ENCODE data around the gene MYF5. TPM values are rescaled to one million over a fixed set of nuclear protein-coding genes. Genes with fewer than 3 reads are reported as not detected.

The MYF5 gene
- total RNA-seq, 2 donors from 2014 or later: not detected

DNA sequence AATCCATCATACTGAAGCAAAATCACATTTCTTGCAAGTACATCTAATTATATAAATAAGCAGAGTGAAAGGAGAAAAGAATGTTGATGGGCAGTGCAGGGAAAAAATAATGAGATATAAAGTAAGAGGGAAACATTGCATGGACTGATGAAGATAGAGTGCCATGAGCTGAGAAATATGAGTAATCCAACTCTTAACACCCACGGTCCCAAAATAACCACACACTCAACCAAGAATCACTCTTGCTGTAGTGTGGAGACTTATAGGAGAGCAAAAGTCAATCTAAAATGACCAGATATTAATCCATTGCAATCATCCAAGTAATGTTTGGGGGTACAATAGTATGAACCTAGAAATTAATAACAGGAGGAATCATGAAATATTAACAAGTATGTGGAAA, 40.2 kb downstream of the MYF5 start:
- WGBS, 2 donors: 65 to 88% methylated on average over 1 of the region's 1 CpG
- no peaks in the 10 kb centered on the region for H3K9me3 ChIP-seq
- intact Hi-C loops (cut with DNase I): no loop called here

DNA sequence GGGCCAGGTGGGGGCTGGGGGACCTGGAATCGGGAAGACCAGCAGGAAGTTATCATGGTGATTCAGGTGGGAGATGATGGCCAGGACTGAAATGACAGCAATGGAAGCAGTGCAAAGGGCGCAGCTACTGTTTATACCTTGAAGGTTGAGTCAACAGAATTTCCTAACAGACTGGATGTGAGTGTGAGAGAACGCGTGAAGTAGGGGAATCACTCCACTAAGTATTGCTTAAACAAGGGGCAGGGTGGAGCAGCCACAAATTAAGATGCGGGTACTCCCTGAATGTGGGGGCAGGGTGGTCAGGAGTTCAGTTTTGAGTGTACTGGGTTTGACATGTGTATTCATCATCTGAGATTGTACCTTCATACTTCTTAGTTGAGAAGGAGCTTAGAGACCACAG, 45.1 kb downstream of the MYF5 start:
- DNase-seq (no peak), ATAC-seq (no peak)
- Histone ChIP-seq H3K4me3 (no peak overlapping the region), H3K27ac (no peak overlapping the region), H3K36me3 (replicated peaks in 1 of 2; ENCODE audit: insufficient read depth in 1 of 2, low read depth in 2 of 2) (no peaks in the 10 kb centered on the region), H3K9me3 (no peaks in the 10 kb centered on the region), H3K4me1 (peaks cover 3% of the 10 kb centered on the region), H3K27me3 (no peaks in the 10 kb centered on the region)
- no peak for TF ChIP-seq POLR2A (IDR thresholded peaks at IDR 0.05)
- TF ChIP-seq, protein P1, sequence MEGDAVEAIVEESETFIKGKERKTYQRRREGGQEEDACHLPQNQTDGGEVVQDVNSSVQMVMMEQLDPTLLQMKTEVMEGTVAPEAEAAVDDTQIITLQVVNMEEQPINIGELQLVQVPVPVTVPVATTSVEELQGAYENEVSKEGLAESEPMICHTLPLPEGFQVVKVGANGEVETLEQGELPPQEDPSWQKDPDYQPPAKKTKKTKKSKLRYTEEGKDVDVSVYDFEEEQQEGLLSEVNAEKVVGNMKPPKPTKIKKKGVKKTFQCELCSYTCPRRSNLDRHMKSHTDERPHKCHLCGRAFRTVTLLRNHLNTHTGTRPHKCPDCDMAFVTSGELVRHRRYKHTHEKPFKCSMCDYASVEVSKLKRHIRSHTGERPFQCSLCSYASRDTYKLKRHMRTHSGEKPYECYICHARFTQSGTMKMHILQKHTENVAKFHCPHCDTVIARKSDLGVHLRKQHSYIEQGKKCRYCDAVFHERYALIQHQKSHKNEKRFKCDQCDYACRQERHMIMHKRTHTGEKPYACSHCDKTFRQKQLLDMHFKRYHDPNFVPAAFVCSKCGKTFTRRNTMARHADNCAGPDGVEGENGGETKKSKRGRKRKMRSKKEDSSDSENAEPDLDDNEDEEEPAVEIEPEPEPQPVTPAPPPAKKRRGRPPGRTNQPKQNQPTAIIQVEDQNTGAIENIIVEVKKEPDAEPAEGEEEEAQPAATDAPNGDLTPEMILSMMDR (IDR thresholded peaks at IDR 0.05): no peak
- intact Hi-C loops (cut with DNase I): loop anchor here (10.0 kb wide), 1 partner anchor 347 kb away; no protein-coding TSS in a partner anchor
- 47 to 48% methylated on average over 5 of the region's 5 CpGs for WGBS, 2 donors

More for the DNA sequence above, 40.2 kb downstream of the MYF5 start:
- no peak overlapping the region for H3K27ac ChIP-seq
- no peak for TF ChIP-seq POLR2A (IDR thresholded peaks at IDR 0.05)
- TF ChIP-seq, protein P1 (IDR thresholded peaks at IDR 0.05): no peak
- no peaks in the 10 kb centered on the region for H3K36me3 ChIP-seq (replicated peaks in 1 of 2; ENCODE audit: insufficient read depth in 1 of 2, low read depth in 2 of 2)
- no peaks in the 10 kb centered on the region for H3K4me1 ChIP-seq
- no peak overlapping the region for H3K4me3 ChIP-seq
- H3K27me3 ChIP-seq: no peaks in the 10 kb centered on the region
- DNase-seq (no peak), ATAC-seq (no peak)

GRCh38 chr12:80763874-80764273, 47.2 kb downstream of the MYF5 start:
- Histone ChIP-seq H3K4me3 (no peak overlapping the region), H3K27me3 (no peaks in the 10 kb centered on the region), H3K27ac (no peak overlapping the region), H3K36me3 (replicated peaks in 1 of 2; ENCODE audit: insufficient read depth in 1 of 2, low read depth in 2 of 2) (no peaks in the 10 kb centered on the region), H3K4me1 (peaks cover 3% of the 10 kb centered on the region), H3K9me3 (no peaks in the 10 kb centered on the region)
- 2 to 3% methylated on average over 4 of the region's 4 CpGs for WGBS, 2 donors
- TF ChIP-seq, protein P1 (IDR thresholded peaks at IDR 0.05): peak; percentile 17 to 62 (median 51)
- no peak for TF ChIP-seq POLR2A (IDR thresholded peaks at IDR 0.05)
- intact Hi-C loops (cut with DNase I): loop anchor here (10.0 kb wide), 1 partner anchor 349 kb away; no protein-coding TSS in a partner anchor
- DNase-seq (peak in 3 of 4 donors; percentile 20 to 52 (median 42)), ATAC-seq (peak; percentile 55)

DNA sequence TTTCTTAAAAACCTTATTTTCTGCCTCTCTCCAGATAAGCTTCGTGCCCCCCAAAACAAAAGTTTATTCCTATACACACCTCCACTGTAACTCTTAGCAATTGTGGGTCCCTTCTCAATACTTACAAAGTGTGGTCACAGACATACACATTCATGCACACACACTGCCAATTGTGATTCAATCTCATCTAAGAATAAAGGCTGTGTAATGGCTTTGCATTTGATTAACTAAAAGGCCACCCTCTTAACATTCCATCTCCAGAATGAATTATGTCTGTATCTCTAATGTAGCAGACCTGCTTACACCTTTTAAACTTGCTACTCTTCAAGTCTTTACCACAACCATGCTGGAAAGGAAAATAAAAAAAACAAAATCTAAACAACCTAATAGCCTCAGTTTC, 49.5 kb downstream of the MYF5 start:
- Histone ChIP-seq H3K4me1 (peaks cover 3% of the 10 kb centered on the region), H3K27ac (no peak overlapping the region), H3K4me3 (no peak overlapping the region), H3K36me3 (replicated peaks in 1 of 2; ENCODE audit: insufficient read depth in 1 of 2, low read depth in 2 of 2) (no peaks in the 10 kb centered on the region), H3K27me3 (no peaks in the 10 kb centered on the region), H3K9me3 (no peaks in the 10 kb centered on the region)
- no peak for TF ChIP-seq POLR2A (IDR thresholded peaks at IDR 0.05)
- TF ChIP-seq, protein P1 (IDR thresholded peaks at IDR 0.05): no peak
- 70 to 81% methylated on average over 1 of the region's 1 CpG for WGBS, 2 donors
- ATAC-seq: no peak
- intact Hi-C loops (cut with DNase I): loop anchor here (10.0 kb wide), 1 partner anchor 351 kb away; no protein-coding TSS in a partner anchor
- no peak for DNase-seq

- intact Hi-C loops (cut with DNase I): loop anchor here (10.0 kb wide), 1 partner anchor 352 kb away; no protein-coding TSS in a partner anchor
- DNase-seq (no peak), ATAC-seq (no peak)
- WGBS, 2 donors: 41 to 67% methylated on average over 2 of the region's 2 CpGs
- Histone ChIP-seq H3K9me3 (no peaks in the 10 kb centered on the region), H3K36me3 (replicated peaks in 1 of 2; ENCODE audit: insufficient read depth in 1 of 2, low read depth in 2 of 2) (no peaks in the 10 kb centered on the region), H3K27ac (no peak overlapping the region), H3K4me3 (no peak overlapping the region), H3K27me3 (no peaks in the 10 kb centered on the region), H3K4me1 (peaks cover 3% of the 10 kb centered on the region)
- TF ChIP-seq POLR2A (IDR thresholded peaks at IDR 0.05): no peak
- TF ChIP-seq, protein P1 (IDR thresholded peaks at IDR 0.05): no peak
These were observed 50.2 kb downstream of the MYF5 start for GRCh38 chr12:80766897-80767296.
